GM12875 (cell line): ENCODE results near the gene CCDC117.

ENCODE experiments used
- H3K4me3 ChIP-seq: one replicate; pipeline ENCODE4 v1.5.1; 2011; ENCODE audit warnings: low read depth, low read length, control low read depth
- CTCF ChIP-seq: IDR thresholded peaks from 2 replicates; pipeline ENCODE4 v1.5.1; 2011; ENCODE audit warnings: low read depth, mild to moderate bottlenecking, control low read depth, inconsistent platforms, low read length, moderate library complexity, borderline replicate concordance; ENCODE audit not compliant: insufficient read depth

CCDC117 gene

GRCh38 chr22:28773461-28773867, 969 bp downstream of the CCDC117 start:
- peak overlapping the region; percentile 64 for H3K4me3 ChIP-seq
- no peak for TF ChIP-seq CTCF

- H3K4me3 ChIP-seq, result no peak overlapping the region
- TF ChIP-seq CTCF, result no peak
These were observed 1.9 kb downstream of the CCDC117 start for GRCh38 chr22:28774378-28774777.

DNA sequence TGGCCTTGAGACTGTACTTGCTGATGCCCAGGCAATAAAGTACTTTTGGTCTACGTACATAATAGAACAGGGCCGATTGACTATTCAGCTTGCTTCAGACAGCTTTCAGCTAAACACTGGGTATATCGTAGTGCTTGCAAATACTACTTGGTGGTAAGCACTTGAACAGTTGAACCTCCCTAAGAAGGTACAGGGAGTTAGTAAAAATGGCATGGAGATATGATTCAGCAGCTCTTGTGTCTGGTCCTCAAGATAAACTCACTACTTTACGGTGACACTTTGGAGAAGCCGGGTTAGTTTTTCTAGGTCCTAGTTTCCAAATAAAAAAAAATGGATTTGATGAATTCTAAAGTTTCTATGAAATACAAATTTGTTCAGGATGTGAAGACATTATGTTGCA, 7.3 kb downstream of the CCDC117 start:
- no peak overlapping the region for H3K4me3 ChIP-seq
- no peak for TF ChIP-seq CTCF

DNA sequence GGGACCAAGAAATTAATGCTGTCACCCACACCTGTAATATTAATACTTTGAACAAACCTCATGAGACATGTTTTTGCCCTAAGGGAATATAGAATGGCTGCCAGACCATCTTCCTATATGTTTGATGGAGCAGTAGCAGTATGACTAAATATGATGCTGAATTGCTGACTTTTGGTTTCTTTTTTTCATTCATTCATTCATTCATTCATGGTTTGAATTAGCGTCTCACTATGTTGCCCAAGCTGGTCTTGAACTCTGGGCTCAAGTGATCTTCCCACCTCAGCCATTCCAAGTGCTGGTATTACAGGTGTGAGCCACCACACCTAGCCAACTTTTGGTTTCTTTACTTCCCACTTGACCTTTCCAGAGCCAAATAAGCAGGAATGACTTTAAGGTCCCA, 7.8 kb downstream of the CCDC117 start:
- no peak overlapping the region for H3K4me3 ChIP-seq
- no peak for TF ChIP-seq CTCF

DNA sequence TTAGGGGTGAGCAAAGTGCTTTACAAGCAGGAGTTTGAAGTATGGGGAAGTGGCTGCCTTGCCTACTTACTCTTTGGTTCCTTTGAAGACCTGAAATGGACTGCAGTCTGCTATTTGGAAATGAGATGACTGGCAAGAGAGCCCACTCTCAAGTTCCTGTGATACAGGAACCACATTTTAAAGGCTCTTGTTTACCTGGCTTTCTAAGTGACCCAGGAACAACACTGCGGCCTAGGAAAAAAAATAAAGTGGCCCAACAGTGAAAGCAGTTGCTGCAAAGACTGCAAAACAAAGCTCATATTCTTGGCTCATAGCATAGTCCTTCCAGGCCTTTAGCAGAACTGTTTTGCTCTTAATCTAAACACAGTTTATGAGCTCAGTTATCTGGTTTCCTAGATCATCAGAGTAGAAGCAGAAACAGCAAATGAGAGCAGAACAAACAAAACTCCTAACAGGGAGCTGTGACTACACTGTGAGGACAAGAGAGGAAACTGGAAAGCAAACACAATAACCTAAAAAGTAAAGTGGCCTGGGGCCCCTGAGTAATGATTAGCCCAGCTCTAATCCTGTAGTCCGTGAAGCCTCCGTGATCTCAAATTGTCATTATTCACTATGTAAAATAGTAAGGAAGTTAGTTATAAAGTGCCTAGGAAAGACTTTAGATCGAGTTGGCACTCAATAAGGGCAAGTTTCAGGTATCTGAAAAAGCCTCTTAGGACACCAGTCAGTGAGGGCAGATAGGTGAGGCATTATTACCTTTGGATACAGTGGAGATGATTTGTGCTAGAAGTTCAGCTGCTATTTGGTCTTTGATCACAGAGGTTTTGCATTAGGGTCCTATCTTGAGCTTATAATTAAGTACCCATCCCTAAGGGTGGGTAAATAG, 11.5 kb downstream of the CCDC117 start:
- no peak for TF ChIP-seq CTCF
- H3K4me3 ChIP-seq, result no peak overlapping the region

DNA sequence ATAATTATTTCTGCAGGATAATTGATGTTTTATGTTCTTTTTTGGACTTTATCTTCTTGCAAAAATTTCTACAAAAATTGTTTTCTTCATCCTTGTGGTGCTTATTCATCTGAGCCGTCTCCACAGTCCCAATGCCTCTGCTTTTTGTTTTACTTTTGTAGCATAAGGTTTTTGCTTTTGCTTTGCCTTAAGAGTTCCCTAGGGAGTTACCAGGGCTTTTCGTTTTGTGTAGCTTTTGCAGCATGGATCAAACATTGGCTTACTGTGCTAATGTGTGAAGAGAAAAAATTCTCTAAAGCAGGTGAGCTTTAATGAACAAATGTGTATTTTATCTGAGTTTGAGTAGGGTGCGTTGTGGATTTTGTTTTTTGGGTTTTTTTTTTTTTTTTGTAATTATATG, 16.1 kb downstream of the CCDC117 start:
- H3K4me3 ChIP-seq, result no peak overlapping the region
- no peak for TF ChIP-seq CTCF

- no peak for TF ChIP-seq CTCF
These were observed 18.6 kb downstream of the CCDC117 start for GRCh38 chr22:28791124-28791523.

More at GRCh38 chr22:28791124-28791523, 18.6 kb downstream of the CCDC117 start:
- H3K4me3 ChIP-seq, result no peak overlapping the region
